Activated CD4-positive, alpha-beta memory T cell treated with anti-CD3 and anti-CD28 coated beads for 36 hours (primary cell): ENCODE results near the gene RHBDD1. TPM values are rescaled to one million over a fixed set of nuclear protein-coding genes. Genes with fewer than 3 reads are reported as not detected.
A peak's percentile ranks its signal among the peaks of the same experiment; 100 is the strongest.

Source experiments
- CTCF ChIA-PET: fragments of 350-600 bp; sonication (Branson Sonifier 250); formaldehyde crosslinking; loops from one replicate; lab custom pipeline; 2021; ENCODE audit warnings: antibody characterized with exemption, inconsistent platforms; lab: Charles Lee
- POLR2A ChIA-PET: fragments of 350-600 bp; sonication (Branson Sonifier 250); formaldehyde crosslinking; loops from one replicate; lab custom pipeline; 2021; ENCODE audit warnings: antibody characterized with exemption; lab: Charles Lee
- DNase-seq: peaks from one replicate; pipeline ENCODE4 v3.0.0-alpha.2; 2020
- H3K27ac Mint-ChIP-seq: one replicate; pipeline ENCODE4 v1.8.0; 2021; ENCODE audit warnings: mixed read lengths
- H3K27me3 Mint-ChIP-seq: one replicate; pipeline ENCODE4 v1.8.0; 2021; ENCODE audit warnings: mixed read lengths
- H3K36me3 Mint-ChIP-seq: one replicate; pipeline ENCODE4 v1.8.0; 2021; ENCODE audit warnings: mixed read lengths
- H3K4me1 Mint-ChIP-seq: one replicate; pipeline ENCODE4 v1.8.0; 2021; ENCODE audit warnings: low read depth, mixed read lengths
- H3K4me3 Mint-ChIP-seq: one replicate; pipeline ENCODE4 v1.8.0; 2021; ENCODE audit warnings: mild to moderate bottlenecking, mixed read lengths
- H3K9me3 Mint-ChIP-seq: one replicate; pipeline ENCODE4 v1.8.0; 2021; ENCODE audit warnings: mixed read lengths
- intact Hi-C: fragments of 100-400 bp; cut with micrococcal nuclease; formaldehyde crosslinking; loops from one replicate; pipeline ENCODE4 v1.15.1; 2023
- total RNA-seq, 2 experiments: library from RNA; stranded (reverse); gene quantifications; one replicate each; pipeline ENCODE4 v1.2.3, GENCODE V29; 2021

The RHBDD1 gene
- total RNA-seq, 2 experiments from 2014 or later: 38.0 to 41.1 TPM

GRCh38 chr2:226979004-226979403 is 143.2 kb downstream of the RHBDD1 start:
- CTCF ChIA-PET: no interaction called here
- Mint-ChIP-seq H3K36me3 (no peaks in the 10 kb centered on the region), H3K9me3 (no peaks in the 10 kb centered on the region), H3K27ac (no peak overlapping the region), H3K4me3 (no peak overlapping the region), H3K4me1 (peaks cover 12% of the 10 kb centered on the region), H3K27me3 (no peaks in the 10 kb centered on the region)
- POLR2A ChIA-PET: no interaction called here
- no peak for DNase-seq
- intact Hi-C loops: no loop called here

DNA sequence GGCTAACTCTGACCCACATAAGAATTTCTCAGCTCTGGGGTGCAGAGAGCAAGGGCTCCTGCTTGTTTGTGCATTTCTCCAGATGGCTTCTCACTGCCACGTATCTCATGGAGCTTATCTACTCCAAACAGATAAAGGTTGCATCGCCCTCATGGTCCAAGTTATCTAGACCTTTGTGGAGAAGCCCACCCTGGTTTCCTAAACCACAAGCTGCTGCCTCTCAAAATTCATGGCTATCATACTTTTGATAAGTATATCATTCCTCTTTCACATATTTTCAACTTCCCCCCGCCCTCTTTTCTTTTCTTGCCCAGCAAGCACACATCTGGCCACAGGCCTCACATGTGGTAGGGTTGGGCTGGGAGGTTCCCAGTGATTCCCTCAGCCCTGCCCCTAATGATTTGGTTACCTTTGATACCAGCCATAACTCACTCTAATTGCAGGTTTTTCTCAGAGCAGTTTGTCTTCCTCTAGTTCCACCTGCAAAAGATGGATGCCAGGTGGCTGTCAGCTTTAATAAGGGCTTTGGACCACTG is 146.0 kb downstream of the RHBDD1 start:
- POLR2A ChIA-PET: no interaction called here
- DNase-seq: no peak
- Mint-ChIP-seq H3K36me3 (no peaks in the 10 kb centered on the region), H3K4me3 (no peak overlapping the region), H3K4me1 (peaks cover 25% of the 10 kb centered on the region), H3K27me3 (no peaks in the 10 kb centered on the region), H3K27ac (no peak overlapping the region), H3K9me3 (no peaks in the 10 kb centered on the region)
- intact Hi-C loops: loop anchor here (10.0 kb wide), 1 partner anchor 77 kb away; no protein-coding TSS in a partner anchor
- CTCF ChIA-PET: interaction anchor here (1.1 to 5.1 kb wide), 2 partner anchors 180 to 1317 kb away, joined by 3 to 29 read pairs; partner anchors contain the start of gene IRS1

- no peak overlapping the region for H3K4me3 Mint-ChIP-seq
- no peaks in the 10 kb centered on the region for H3K36me3 Mint-ChIP-seq
- no peaks in the 10 kb centered on the region for H3K9me3 Mint-ChIP-seq
- no peak for DNase-seq
- POLR2A ChIA-PET: no interaction called here
- no peak overlapping the region for H3K27ac Mint-ChIP-seq
- intact Hi-C loops: loop anchor here (2.0 to 10.0 kb wide), 3 partner anchors 79 to 1095 kb away; no protein-coding TSS in a partner anchor
- H3K4me1 Mint-ChIP-seq: peaks cover 20% of the 10 kb centered on the region
- CTCF ChIA-PET: interaction anchor here (0.8 to 5.1 kb wide), 2 partner anchors 14 to 183 kb away, joined by 3 to 29 read pairs; partner anchors contain the start of gene IRS1
- H3K27me3 Mint-ChIP-seq: no peaks in the 10 kb centered on the region
Measured at GRCh38 chr2:226983895-226984749, 148.3 kb downstream of the RHBDD1 start.

DNA sequence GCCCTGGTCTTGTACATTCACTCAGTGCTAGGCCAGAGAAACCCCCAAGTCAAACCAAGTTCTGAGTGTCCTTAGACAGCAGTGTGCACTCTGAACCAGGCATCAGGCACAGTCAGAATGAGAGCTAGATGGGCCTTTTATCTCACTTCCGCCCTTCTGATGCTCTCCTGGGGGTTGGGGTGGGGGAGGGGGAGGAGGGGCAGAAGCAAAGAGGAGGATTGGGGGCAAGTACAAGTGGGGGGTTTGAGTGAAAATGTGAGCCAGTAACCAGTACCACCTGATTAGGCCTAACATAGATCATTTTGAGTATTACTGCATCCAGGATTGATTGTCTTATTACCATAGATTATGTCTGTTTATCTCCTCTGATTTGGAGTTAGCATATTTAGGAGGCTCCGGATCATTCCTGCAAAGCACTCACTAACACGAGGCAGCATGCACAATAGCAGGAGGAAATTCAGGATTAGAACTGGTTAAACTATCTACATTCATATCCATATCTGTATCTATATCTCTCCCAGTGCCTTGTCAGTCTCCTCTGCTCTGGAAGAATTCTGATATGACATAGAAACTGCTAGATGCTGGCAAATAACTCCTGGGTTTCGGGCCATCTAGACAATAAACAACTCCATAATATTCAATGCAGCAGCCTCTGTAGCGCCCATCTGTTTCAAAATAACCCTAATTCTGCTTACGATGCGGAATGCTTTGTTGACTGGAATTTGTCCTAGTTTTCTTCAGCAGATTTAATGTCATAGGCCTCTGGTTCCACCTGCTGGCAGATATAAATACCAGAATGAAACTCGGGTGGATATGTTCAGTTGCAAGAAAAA is 149.1 kb downstream of the RHBDD1 start:
- no peaks in the 10 kb centered on the region for H3K27me3 Mint-ChIP-seq
- no peaks in the 10 kb centered on the region for H3K36me3 Mint-ChIP-seq
- intact Hi-C loops: loop anchor here (1.0 to 10.0 kb wide), 5 partner anchors 80 to 1096 kb away; no protein-coding TSS in a partner anchor
- H3K4me3 Mint-ChIP-seq: no peak overlapping the region
- CTCF ChIA-PET: interaction anchor here (0.7 to 5.1 kb wide), 5 partner anchors 9 to 1314 kb away, joined by 3 to 29 read pairs (median 3); partner anchors contain the start of gene IRS1
- peaks cover 20% of the 10 kb centered on the region for H3K4me1 Mint-ChIP-seq
- no peaks in the 10 kb centered on the region for H3K9me3 Mint-ChIP-seq
- POLR2A ChIA-PET: no interaction called here
- peak; percentile 31 for DNase-seq
- no peak overlapping the region for H3K27ac Mint-ChIP-seq

- Mint-ChIP-seq H3K36me3 (peaks cover under 1% of the 10 kb centered on the region), H3K27me3 (no peaks in the 10 kb centered on the region), H3K4me3 (no peak overlapping the region), H3K9me3 (no peaks in the 10 kb centered on the region), H3K27ac (no peak overlapping the region), H3K4me1 (peaks cover 20% of the 10 kb centered on the region)
- ChIA-PET CTCF (interaction anchor here (0.7 to 5.1 kb wide), 5 partner anchors 9 to 1314 kb away, joined by 3 to 29 read pairs (median 3); partner anchors contain the start of gene IRS1), POLR2A (no interaction called here)
- no peak for DNase-seq
- intact Hi-C loops: loop anchor here (1.0 to 10.0 kb wide), 5 partner anchors 81 to 1097 kb away; no protein-coding TSS in a partner anchor
Measured at GRCh38 chr2:226985583-226985946, 149.7 kb downstream of the RHBDD1 start.

- intact Hi-C loops: no loop called here
- Mint-ChIP-seq H3K4me1 (peaks cover 13% of the 10 kb centered on the region), H3K27me3 (no peaks in the 10 kb centered on the region), H3K36me3 (peaks cover 34% of the 10 kb centered on the region), H3K27ac (no peak overlapping the region), H3K4me3 (no peak overlapping the region), H3K9me3 (no peaks in the 10 kb centered on the region)
- ChIA-PET CTCF (no interaction called here), POLR2A (no interaction called here)
- DNase-seq: no peak
Measured at GRCh38 chr2:226991663-226992062, 155.8 kb downstream of the RHBDD1 start.

DNA sequence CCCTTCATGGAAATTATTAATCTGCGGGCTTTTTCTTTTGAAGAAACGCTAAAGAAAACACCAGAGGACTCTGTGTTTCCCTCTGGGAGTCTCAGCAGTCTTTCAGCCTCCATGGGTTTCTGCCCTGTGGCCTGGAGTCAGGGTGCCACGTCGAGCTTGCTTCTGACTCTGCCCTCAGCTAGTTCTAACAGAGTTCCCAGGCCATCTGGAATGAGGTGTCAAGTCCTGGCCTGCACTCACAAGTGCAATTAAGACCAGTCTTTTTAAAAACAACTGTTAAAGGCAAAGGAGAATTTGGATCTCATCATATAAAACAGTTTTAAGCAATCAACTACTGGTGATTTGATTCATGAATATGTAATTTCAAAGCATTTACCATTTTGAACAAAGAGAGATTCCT is 157.3 kb downstream of the RHBDD1 start:
- no peak for DNase-seq
- H3K36me3 Mint-ChIP-seq: peaks cover 37% of the 10 kb centered on the region
- POLR2A ChIA-PET: no interaction called here
- H3K4me1 Mint-ChIP-seq: peaks cover 13% of the 10 kb centered on the region
- no peaks in the 10 kb centered on the region for H3K27me3 Mint-ChIP-seq
- intact Hi-C loops: no loop called here
- H3K27ac Mint-ChIP-seq: no peak overlapping the region
- CTCF ChIA-PET: no interaction called here
- no peaks in the 10 kb centered on the region for H3K9me3 Mint-ChIP-seq
- H3K4me3 Mint-ChIP-seq: no peak overlapping the region

DNA sequence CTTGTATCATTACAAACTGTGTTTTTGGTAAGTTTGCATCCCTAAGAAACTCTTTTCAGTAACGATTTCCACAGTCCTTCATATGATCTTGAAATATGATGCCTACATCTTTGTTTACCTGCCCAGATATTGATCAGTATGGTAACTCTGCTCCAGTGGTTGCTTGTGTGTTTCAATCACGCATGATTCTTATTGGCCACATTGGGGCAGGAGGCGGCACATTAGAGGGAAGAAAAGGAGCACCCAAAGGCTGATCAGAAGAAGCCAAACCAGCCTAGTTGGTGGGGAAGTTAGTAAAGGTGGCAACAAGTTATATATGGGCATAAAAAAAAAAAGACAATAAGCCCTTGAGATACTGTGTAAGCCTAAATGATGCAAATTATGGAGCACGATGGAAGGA is 158.9 kb downstream of the RHBDD1 start:
- ChIA-PET POLR2A (no interaction called here), CTCF (interaction anchor here (0.6 to 1.3 kb wide), 3 partner anchors 9 to 138 kb away, joined by 3 to 4 read pairs (median 4); no protein-coding TSS in a partner anchor)
- Mint-ChIP-seq H3K27ac (no peak overlapping the region), H3K27me3 (no peaks in the 10 kb centered on the region), H3K4me1 (peaks cover 13% of the 10 kb centered on the region), H3K4me3 (no peak overlapping the region), H3K36me3 (peaks cover 52% of the 10 kb centered on the region), H3K9me3 (no peaks in the 10 kb centered on the region)
- intact Hi-C loops: loop anchor here (2.0 kb wide), 1 partner anchor 158 kb away; the partner anchor contains the start of gene RHBDD1
- DNase-seq: no peak

GRCh38 chr2:226995625-226996041 is 159.8 kb downstream of the RHBDD1 start:
- peak; percentile 82 for DNase-seq
- H3K4me1 Mint-ChIP-seq: peaks cover 13% of the 10 kb centered on the region
- no peak overlapping the region for H3K27ac Mint-ChIP-seq
- H3K36me3 Mint-ChIP-seq: peaks cover 55% of the 10 kb centered on the region
- no peaks in the 10 kb centered on the region for H3K27me3 Mint-ChIP-seq
- no peak overlapping the region for H3K4me3 Mint-ChIP-seq
- ChIA-PET POLR2A (no interaction called here), CTCF (interaction anchor here (0.6 to 0.7 kb wide), 2 partner anchors 124 to 137 kb away, joined by 3 to 4 read pairs; no protein-coding TSS in a partner anchor)
- H3K9me3 Mint-ChIP-seq: no peaks in the 10 kb centered on the region
- intact Hi-C loops: loop anchor here (2.0 kb wide), 1 partner anchor 159 kb away; the partner anchor contains the start of gene RHBDD1

DNA sequence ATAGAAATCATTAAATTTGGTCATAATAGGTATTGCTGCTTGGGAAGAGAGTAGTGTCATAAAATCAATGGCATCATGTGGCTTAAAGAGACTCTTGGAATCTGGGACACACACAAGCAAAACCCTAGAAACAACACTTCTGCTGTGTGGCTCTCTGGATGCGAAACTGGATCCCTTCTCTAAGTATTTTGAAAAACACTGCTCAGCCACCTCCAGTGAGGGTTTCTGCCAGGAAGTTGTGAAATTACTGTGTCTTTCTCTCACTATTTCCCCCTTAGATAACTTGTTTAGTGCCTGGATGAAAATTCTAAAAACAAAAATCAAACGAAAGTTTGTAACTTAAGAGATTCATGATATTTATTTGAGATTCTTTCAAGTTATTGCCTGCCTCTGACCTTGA is 163.8 kb downstream of the RHBDD1 start:
- Mint-ChIP-seq H3K4me3 (no peak overlapping the region), H3K36me3 (peaks cover 34% of the 10 kb centered on the region), H3K27me3 (no peaks in the 10 kb centered on the region), H3K4me1 (peaks cover 13% of the 10 kb centered on the region), H3K27ac (no peak overlapping the region), H3K9me3 (no peaks in the 10 kb centered on the region)
- intact Hi-C loops: no loop called here
- POLR2A ChIA-PET: no interaction called here
- CTCF ChIA-PET: no interaction called here
- DNase-seq: no peak

DNA sequence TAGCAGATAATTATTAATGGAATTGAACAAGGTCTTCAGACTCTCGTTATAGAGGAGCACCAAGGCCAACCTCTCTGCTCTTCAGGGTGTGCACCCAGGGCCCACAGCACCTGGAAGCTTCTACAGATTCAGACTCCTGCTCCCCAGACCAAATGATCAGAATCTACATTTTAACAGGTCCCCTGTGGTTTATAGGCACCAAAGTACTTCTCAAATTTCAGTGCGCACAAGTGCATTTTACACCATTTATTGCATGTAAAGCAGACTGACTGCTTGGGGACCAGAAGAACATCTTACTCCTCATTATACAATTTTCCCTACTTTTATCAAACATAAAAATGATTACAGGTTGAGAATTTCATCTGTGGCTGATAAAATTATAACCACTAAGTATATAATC is 164.3 kb downstream of the RHBDD1 start:
- Mint-ChIP-seq H3K27me3 (no peaks in the 10 kb centered on the region), H3K4me3 (no peak overlapping the region), H3K27ac (no peak overlapping the region), H3K9me3 (no peaks in the 10 kb centered on the region), H3K4me1 (peaks cover 10% of the 10 kb centered on the region), H3K36me3 (peaks cover 30% of the 10 kb centered on the region)
- no peak for DNase-seq
- ChIA-PET CTCF (no interaction called here), POLR2A (no interaction called here)
- intact Hi-C loops: no loop called here
